Measurements from ENCODE around the gene RNU6-1.

Gene RNU6-1

DNA sequence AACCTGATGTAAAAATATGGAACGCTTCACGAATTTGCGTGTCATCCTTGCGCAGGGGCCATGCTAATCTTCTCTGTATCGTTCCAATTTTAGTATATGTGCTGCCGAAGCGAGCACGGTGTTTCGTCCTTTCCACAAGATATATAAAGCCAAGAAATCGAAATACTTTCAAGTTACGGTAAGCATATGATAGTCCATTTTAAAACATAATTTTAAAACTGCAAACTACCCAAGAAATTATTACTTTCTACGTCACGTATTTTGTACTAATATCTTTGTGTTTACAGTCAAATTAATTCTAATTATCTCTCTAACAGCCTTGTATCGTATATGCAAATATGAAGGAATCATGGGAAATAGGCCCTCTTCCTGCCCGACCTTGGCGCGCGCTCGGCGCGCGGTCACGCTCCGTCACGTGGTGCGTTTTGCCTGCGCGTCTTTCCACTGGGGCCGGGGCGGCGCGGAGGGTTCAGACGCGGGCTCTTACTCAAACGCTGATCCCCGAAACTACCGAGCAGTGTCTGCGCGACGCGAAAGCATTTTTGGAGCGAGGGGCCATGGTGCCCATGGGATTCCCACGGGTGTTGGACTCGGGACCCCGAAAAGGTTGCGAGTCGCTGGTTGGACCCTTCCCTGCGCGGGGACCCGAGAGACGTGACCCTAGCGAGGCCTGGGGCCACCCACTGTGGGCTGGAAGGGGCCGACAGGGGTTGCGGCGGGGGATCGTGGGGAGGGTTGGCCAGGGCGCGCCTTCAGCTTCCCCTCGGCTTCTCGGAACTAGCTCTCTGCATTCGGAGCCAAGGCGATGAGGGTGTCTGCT, at the start of gene RNU6-1:
RNU6-1 (minus strand) TSS at position 117 of the 820 bp plus-strand sequence.
- DNase-seq (ENCODE audit: low read depth), result peak; percentile 86

GRCh38 chr15:67887776-67888175, 47.9 kb upstream of the RNU6-1 start:
- DNase-seq (ENCODE audit: low read depth), result no peak

DNA sequence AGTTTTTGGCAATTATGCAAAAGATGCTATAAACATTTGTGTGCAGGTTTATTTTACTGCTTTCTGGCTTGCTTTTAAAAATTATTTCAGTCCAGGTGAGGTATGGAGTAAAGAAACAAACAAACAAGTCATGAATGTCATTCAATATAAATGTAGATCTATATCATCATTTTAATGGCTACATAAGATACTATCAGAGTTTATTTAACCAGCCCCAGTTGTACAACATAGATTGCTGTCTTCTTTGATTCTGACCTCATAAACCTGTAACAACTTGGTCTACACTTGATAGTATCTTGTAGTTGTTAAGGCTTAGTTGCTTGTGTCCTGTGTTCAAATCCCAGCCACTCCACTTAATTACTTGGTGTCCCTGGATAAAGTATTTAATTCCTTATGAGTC, 46.0 kb upstream of the RNU6-1 start:
- DNase-seq (ENCODE audit: low read depth), result no peak

- DNase-seq (ENCODE audit: low read depth), result no peak
These were observed 45.3 kb upstream of the RNU6-1 start for GRCh38 chr15:67885175-67885523.

DNA sequence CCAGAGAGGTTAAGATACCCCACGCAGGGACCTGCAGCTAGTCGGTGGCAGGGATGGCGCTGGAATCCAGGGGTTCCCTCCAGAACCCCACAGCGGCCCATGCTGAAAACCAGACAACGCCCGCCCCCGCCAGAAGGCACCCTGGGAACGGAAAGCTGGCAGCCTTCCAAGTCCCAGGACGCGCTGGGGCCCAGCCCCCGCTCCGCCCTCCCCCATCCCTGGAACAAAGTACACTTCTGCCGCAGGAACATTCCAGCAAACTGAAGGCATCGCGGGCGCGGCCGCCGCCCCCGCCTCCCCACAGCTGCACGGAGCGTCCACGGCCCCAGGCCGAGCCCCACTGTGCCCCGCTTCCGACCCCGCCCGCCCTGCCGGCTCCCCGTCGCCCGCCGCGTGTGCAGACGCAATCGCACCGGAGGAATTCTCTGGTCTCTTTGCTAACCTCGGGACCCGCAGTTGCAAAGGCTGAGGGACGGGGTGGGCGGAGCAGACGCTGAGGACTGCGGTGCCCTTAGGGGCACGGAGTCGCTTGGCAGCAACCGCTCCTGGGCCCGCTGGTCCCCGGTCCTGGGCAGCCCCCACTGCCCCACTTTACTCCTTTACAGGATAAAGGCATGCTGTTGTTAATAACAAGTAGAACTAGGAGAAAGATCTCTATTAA, 44.8 kb upstream of the RNU6-1 start:
- DNase-seq (ENCODE audit: low read depth), result peak; percentile 66

- DNase-seq (ENCODE audit: low read depth), result no peak
These were observed 44.2 kb upstream of the RNU6-1 start for GRCh38 chr15:67884009-67884408.

GRCh38 chr15:67883234-67883773, 43.5 kb upstream of the RNU6-1 start:
- no peak for DNase-seq (ENCODE audit: low read depth)

DNA sequence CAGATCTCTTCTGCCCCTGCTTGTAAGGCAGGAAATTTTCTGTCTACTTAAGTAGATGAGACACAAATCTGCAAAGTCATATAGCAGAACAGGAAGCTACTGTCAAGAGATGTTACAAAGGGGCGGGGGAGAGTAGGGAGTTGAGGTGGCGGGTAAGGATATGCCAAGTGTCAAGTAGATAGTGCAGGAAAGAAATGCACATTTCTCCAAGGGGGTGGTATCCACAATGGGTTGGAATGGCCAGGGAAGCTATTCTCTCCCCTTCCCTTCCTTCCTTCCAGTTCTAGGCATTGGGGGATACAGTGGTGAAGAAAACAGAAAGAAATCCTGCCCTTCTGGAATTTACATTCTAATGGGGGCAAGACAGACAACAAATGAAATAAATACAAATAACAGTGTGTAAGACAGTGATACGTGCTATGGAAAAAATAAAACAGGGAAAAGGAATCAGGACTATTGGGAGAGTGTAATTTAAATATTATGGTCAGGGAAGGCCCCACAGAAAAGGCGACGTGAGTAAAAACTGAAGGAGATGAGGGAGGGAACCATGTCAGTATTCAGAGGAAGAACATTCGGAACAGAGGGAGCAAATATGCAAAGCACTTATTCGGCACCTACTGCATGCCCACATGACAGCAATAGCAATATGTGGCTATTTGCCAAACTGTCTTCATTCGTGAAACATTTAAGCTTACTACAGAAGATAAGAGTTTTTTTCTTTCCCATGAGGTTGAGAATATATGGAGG, 42.8 kb upstream of the RNU6-1 start:
- DNase-seq (ENCODE audit: low read depth), result no peak

GRCh38 chr15:67880651-67881182, 40.9 kb upstream of the RNU6-1 start:
- no peak for DNase-seq (ENCODE audit: low read depth)

DNA sequence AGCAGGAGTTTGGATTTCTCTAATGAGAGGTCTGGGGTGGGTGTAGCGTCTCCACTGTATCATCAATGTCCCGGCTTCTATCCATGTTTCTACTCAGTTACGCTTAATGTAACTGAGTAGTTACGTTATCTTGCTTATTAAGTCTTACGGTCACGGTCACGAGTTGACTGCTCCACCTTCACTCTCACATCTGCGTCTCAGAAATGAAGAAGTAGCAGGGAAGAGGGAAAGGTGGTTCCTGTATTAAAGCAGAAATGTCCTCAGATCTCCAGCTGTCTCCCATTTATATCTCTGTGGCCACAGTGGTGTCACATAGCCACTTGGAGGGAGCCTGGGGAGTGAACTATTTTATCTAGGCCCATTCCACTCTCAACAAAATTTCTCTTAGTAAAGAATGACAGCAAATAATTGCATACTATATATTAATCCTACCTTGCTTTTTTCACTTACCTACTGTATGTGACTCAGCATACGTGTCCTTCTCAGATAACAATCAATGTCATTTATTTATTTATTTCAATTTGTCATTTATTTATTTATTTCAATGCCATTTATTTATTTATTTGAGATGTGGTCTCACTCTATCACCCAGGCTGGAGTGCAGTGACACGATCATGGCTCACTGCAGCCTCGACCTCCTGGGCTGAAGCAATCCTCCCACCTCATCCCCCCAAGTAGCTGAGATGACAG, 39.7 kb upstream of the RNU6-1 start:
- no peak for DNase-seq (ENCODE audit: low read depth)

GRCh38 chr15:67878712-67879206, 38.9 kb upstream of the RNU6-1 start:
- no peak for DNase-seq (ENCODE audit: low read depth)

GRCh38 chr15:67873777-67874176, 33.9 kb upstream of the RNU6-1 start:
- DNase-seq (ENCODE audit: low read depth), result no peak

DNA sequence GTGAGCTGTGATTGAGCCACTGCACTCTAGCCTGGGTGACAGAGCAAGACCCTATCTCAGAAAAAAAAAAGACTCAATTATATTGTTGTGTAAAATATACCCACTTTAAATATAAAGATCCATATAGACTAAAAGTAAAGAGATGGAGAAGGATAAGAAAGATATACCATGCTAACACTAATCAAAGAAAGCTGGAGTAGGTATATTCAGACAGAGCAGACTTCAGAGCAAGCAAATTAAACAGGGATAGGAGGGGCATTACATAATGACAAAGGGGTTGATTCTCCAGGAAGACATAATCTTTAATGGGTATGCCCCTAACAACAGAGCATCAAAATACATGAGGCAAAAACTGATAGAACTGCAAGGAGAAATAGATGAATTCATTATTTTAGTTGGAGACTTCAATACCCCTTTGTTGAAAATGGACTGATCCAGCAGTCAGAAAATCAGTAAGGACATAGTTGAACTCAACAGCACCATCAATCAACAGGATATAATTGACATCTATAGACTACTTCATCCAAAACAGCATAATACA, 31.1 kb upstream of the RNU6-1 start:
- DNase-seq (ENCODE audit: low read depth), result no peak

DNA sequence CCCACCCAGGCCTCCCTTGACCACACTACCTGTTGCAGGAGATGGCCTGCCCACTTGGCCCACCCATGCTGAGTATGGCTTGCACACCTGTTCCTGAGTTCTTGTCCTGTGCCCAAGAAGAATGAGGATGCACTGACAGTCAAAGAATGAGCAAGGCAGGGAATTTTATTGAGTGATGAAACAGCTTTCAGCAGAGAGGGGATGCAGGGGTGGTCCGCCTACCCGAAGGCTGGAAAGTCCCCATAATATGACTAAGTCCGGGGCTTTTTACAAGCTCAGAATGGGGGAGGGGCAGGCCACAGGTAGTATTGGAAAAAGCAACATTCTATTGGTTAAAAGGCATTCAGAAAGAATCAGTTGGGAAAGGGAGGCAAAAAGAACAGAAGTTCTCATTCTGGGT, 29.9 kb upstream of the RNU6-1 start:
- no peak for DNase-seq (ENCODE audit: low read depth)

DNA sequence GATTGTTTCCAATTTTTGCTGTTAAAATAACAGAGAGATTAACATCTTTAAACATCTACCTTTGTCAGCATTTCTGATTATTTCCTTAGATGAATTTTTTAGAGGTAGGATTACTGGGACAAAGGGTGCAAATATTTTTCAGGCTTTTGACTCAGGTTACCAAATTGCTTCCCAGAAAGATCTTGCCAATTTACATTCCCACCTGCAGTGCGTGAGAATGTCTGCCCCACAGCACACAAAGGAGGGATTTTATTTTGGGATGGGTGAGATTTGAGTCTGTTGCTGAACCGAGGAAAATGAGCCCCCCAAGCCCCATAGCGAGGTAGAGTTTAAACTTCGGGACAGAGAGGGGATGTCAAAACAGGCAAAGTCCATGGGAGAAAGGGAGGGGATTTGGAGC, 25.9 kb upstream of the RNU6-1 start:
- DNase-seq (ENCODE audit: low read depth), result no peak

GRCh38 chr15:67865331-67865730, 25.5 kb upstream of the RNU6-1 start:
- no peak for DNase-seq (ENCODE audit: low read depth)

DNA sequence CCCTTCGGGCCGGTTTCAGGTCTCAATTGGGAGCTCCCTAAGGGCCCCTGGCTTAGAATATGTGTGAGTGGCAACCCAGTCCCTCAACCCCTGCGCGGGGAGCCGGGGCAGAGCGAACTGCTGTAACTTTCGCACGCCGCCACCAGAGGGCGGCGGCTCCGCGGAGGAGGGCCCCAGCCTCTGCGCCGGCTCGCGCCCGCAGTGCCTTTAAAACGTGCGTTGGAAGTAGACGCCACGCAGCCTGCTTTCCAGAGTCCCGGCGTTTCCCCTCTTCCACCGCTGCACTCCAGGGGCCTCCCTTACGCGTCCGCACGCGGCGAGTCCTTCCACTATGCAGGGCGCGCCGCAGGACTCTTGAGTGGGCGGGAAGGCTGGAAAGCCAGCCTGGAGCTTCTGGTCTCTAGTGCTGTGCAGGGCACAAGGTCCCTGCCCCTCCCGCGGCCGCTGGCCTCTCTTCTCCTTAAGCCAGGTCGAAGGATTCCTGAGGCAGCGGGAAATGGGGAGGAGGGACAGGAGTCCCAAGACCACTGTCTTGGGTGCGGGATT, 23.7 kb upstream of the RNU6-1 start:
- DNase-seq (ENCODE audit: low read depth), result peak; percentile 46

GRCh38 chr15:67862750-67863441, 23.1 kb upstream of the RNU6-1 start:
- no peak for DNase-seq (ENCODE audit: low read depth)

- no peak for DNase-seq (ENCODE audit: low read depth)
These were observed 22.1 kb upstream of the RNU6-1 start for GRCh38 chr15:67861983-67862382.

DNA sequence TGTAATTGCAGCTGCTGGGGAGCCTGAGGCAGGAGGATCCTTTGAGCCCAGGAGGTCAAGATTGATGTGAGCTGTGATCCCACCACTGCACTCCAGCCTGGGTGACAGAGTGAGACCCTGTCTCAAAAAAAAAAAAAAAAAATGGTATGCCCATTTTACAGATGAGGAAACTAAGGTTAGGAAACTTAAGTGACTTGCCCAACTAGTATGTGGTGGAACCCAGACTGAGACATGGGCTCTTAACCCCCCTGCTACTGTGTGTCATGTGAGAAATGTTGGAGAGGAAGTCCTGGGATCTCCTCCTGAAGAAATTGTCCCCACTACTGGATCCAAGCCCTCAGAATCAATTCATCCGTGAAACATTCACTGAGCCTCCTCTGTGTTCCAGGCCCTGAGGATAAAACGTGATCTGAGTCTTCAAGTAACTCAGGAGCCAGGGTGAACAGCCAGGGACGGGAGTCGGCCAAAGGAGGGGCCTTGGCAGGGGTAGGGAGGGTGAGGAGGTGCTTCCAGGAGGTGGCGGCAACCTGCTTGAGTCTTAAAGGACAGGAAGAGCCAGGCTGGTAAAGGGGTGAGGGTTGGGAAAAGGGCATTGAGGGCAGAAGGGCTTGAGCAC, 19.6 kb upstream of the RNU6-1 start:
- no peak for DNase-seq (ENCODE audit: low read depth)

All from fibroblast of the conjunctiva (primary cell).